ENCODE data around the gene SAMHD1.

The SAMHD1 gene

GRCh38 chr20:36891211-36891610 lies 60.3 kb downstream of the SAMHD1 start:
- no peak for TF ChIP-seq CTCF (IDR thresholded peaks at IDR 0.05; ENCODE audit: borderline replicate concordance, control extremely low read depth, extremely low read depth, insufficient read depth, missing control alignments)
- DNase-seq (ENCODE audit: low spot score), result no peak
- in situ Hi-C loops (cut with MboI; ENCODE audit: low sequenced_read_pairs, unreplicated experiment), result loop anchor here (25.0 kb wide), 1 partner anchor 679 kb away; no protein-coding TSS in a partner anchor

- in situ Hi-C loops (cut with MboI; ENCODE audit: low sequenced_read_pairs, unreplicated experiment), result loop anchor here (25.0 kb wide), 1 partner anchor 678 kb away; no protein-coding TSS in a partner anchor
- no peak for DNase-seq (ENCODE audit: low spot score)
- TF ChIP-seq CTCF (IDR thresholded peaks at IDR 0.05; ENCODE audit: borderline replicate concordance, control extremely low read depth, extremely low read depth, insufficient read depth, missing control alignments), result no peak
Measured at GRCh38 chr20:36890586-36890985, 60.9 kb downstream of the SAMHD1 start.

- TF ChIP-seq CTCF (IDR thresholded peaks at IDR 0.05; ENCODE audit: borderline replicate concordance, control extremely low read depth, extremely low read depth, insufficient read depth, missing control alignments), result no peak
- in situ Hi-C loops (cut with MboI; ENCODE audit: low sequenced_read_pairs, unreplicated experiment), result loop anchor here (25.0 kb wide), 1 partner anchor 677 kb away; no protein-coding TSS in a partner anchor
Measured at GRCh38 chr20:36888880-36889516, 62.5 kb downstream of the SAMHD1 start.

GRCh38 chr20:36887752-36888090 lies 63.8 kb downstream of the SAMHD1 start:
- in situ Hi-C loops (cut with MboI; ENCODE audit: low sequenced_read_pairs, unreplicated experiment), result loop anchor here (25.0 kb wide), 1 partner anchor 675 kb away; no protein-coding TSS in a partner anchor

More at GRCh38 chr20:36888880-36889516, 62.5 kb downstream of the SAMHD1 start:
- DNase-seq (ENCODE audit: low spot score), result no peak

GRCh38 chr20:36886859-36887751 lies 64.4 kb downstream of the SAMHD1 start:
- DNase-seq (ENCODE audit: low spot score), result peak; percentile 89
- in situ Hi-C loops (cut with MboI; ENCODE audit: low sequenced_read_pairs, unreplicated experiment), result loop anchor here (25.0 kb wide), 1 partner anchor 675 kb away; no protein-coding TSS in a partner anchor
- peak; percentile 95 for TF ChIP-seq CTCF (IDR thresholded peaks at IDR 0.05; ENCODE audit: borderline replicate concordance, control extremely low read depth, extremely low read depth, insufficient read depth, missing control alignments)

More at GRCh38 chr20:36887752-36888090, 63.8 kb downstream of the SAMHD1 start:
- no peak for TF ChIP-seq CTCF (IDR thresholded peaks at IDR 0.05; ENCODE audit: borderline replicate concordance, control extremely low read depth, extremely low read depth, insufficient read depth, missing control alignments)
- DNase-seq (ENCODE audit: low spot score), result no peak

GRCh38 chr20:36885356-36885755 lies 66.2 kb downstream of the SAMHD1 start:
- in situ Hi-C loops (cut with MboI; ENCODE audit: low sequenced_read_pairs, unreplicated experiment), result loop anchor here (25.0 kb wide), 1 partner anchor 673 kb away; no protein-coding TSS in a partner anchor
- no peak for TF ChIP-seq CTCF (IDR thresholded peaks at IDR 0.05; ENCODE audit: borderline replicate concordance, control extremely low read depth, extremely low read depth, insufficient read depth, missing control alignments)
- DNase-seq (ENCODE audit: low spot score), result no peak

All from GM13976 (cell line).